ENCODE results near the gene OVOL2.
"Not testable (repeated sequence)": the region's sequence is repeated elsewhere in the genome, so short reads cannot be mapped to it uniquely, and the experiment has no call there.

Gene OVOL2

GRCh38 chr20:18057101-18057993, at the start of gene OVOL2:
TSS of gene OVOL2 (minus strand) at chr20:18057916. CDS start at chr20:18057634, 282 bp downstream.
- DNase-seq: no peak

- no peak for DNase-seq
Observed at GRCh38 chr20:18103497-18103896, 45.8 kb upstream of the OVOL2 start.

- DNase-seq: no peak
Observed at GRCh38 chr20:18101125-18101810, 43.6 kb upstream of the OVOL2 start.

- DNase-seq: not testable (repeated sequence)
Observed at GRCh38 chr20:18100569-18100968, 42.9 kb upstream of the OVOL2 start.

GRCh38 chr20:18094191-18094590, 36.5 kb upstream of the OVOL2 start:
- no peak for DNase-seq

- no peak for DNase-seq
Observed at GRCh38 chr20:18093388-18093787, 35.7 kb upstream of the OVOL2 start.

GRCh38 chr20:18092890-18093289, 35.2 kb upstream of the OVOL2 start:
- DNase-seq: no peak

- DNase-seq: no peak
Observed at GRCh38 chr20:18091623-18092022, 33.9 kb upstream of the OVOL2 start.

- no peak for DNase-seq
Observed at GRCh38 chr20:18090477-18090876, 32.8 kb upstream of the OVOL2 start.

- DNase-seq: no peak
Observed at GRCh38 chr20:18090044-18090443, 32.3 kb upstream of the OVOL2 start.

- DNase-seq: not testable (repeated sequence)
Observed at GRCh38 chr20:18088841-18089240, 31.1 kb upstream of the OVOL2 start.

- DNase-seq: not testable (repeated sequence)
Observed at GRCh38 chr20:18088298-18088697, 30.6 kb upstream of the OVOL2 start.

GRCh38 chr20:18087054-18087453, 29.3 kb upstream of the OVOL2 start:
- no peak for DNase-seq

- DNase-seq: not testable (repeated sequence)
Observed at GRCh38 chr20:18080836-18081235, 23.1 kb upstream of the OVOL2 start.

- DNase-seq: no peak
Observed at GRCh38 chr20:18079756-18080353, 22.1 kb upstream of the OVOL2 start.

GRCh38 chr20:18077157-18077556, 19.4 kb upstream of the OVOL2 start:
- DNase-seq: no peak

- DNase-seq: no peak
Observed at GRCh38 chr20:18072532-18072931, 14.8 kb upstream of the OVOL2 start.

- no peak for DNase-seq
Observed at GRCh38 chr20:18066421-18067333, 9.0 kb upstream of the OVOL2 start.

- DNase-seq: no peak
Observed at GRCh38 chr20:18063676-18064075, 6.0 kb upstream of the OVOL2 start.

- no peak for DNase-seq
Observed at GRCh38 chr20:18059603-18060002, 1.9 kb upstream of the OVOL2 start.

- DNase-seq: no peak
Observed at GRCh38 chr20:18058661-18059467, 1.1 kb upstream of the OVOL2 start.

All from C1 segment of cervical spinal cord (tissue), 14 donors.